Fibroblast of skin of abdomen (primary cell): Measurements from ENCODE around the gene CREBBP. TPM values are rescaled to one million over a fixed set of nuclear protein-coding genes. Genes with fewer than 3 reads are reported as not detected.
"Not testable (repeated sequence)": the region's sequence is repeated elsewhere in the genome, so short reads cannot be mapped to it uniquely, and the experiment has no call there.

ENCODE experiments used
- DNase-seq: peaks from one replicate; pipeline ENCODE4 v3.0.0-alpha.2; 2013
- polyA plus RNA-seq, 2 experiments: library from polyadenylated mRNA; unstranded; fragments of 120-200 nt; gene quantifications; one replicate each; pipeline ENCODE4 v1.2.1, GENCODE V29; 2013; ENCODE audit not compliant: insufficient read length in 2 of 2

Gene CREBBP
- 35.3 TPM for polyA plus RNA-seq (2013, experiment 1 of 2; ENCODE audit: insufficient read length)
- polyA plus RNA-seq (2013, experiment 2 of 2; ENCODE audit: insufficient read length) = 36.0 TPM

GRCh38 chr16:3880623-3881498 is at the start of gene CREBBP:
Gene CREBBP (minus strand): TSS chr16:3880713. CDS start chr16:3879916, 797 bp downstream.
- DNase-seq = peak; percentile 90

- not testable (repeated sequence) for DNase-seq
Measured at GRCh38 chr16:3927147-3927546, 46.6 kb upstream of the CREBBP start.

DNA sequence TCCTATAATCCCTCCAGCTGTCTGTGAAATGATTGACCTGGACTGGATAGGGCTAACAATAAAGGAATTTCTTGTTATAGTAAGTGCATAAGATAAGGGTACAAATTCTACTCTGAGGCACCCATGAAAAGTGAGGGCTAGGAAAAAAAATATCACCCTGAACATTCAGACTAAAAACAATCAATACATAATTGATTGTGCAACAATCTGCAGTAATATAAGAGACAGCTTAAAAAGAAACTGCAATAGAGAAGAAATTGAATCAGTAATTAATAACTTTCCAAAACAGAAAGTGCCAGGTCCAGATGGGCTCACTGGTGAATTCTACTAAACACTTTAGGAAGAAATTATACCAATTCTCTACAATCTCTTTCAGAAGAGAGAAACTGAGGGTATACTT is 44.2 kb upstream of the CREBBP start:
- DNase-seq = no peak

- no peak for DNase-seq
Measured at GRCh38 chr16:3922241-3922640, 41.7 kb upstream of the CREBBP start.

DNA sequence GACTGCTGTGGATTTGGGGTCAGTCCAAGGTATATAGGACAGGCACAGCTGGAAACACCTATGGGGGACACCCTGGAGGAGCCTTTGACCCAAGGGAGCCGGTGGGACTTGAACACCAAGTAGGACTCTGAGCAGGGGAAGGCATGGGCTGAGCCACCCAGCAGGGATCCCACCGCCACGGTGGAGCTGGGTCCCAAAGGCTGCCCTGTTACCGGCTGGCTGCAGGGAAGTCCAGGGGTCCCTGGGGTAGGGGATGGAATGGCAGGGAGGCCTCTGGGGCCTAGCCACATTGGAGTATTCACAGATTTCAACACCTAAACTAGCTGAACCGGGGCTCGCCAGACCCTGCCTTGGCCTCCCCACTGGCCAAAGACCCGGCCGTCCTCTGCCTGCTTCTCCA is 39.7 kb upstream of the CREBBP start:
- no peak for DNase-seq

- no peak for DNase-seq
Measured at GRCh38 chr16:3919413-3919812, 38.9 kb upstream of the CREBBP start.

DNA sequence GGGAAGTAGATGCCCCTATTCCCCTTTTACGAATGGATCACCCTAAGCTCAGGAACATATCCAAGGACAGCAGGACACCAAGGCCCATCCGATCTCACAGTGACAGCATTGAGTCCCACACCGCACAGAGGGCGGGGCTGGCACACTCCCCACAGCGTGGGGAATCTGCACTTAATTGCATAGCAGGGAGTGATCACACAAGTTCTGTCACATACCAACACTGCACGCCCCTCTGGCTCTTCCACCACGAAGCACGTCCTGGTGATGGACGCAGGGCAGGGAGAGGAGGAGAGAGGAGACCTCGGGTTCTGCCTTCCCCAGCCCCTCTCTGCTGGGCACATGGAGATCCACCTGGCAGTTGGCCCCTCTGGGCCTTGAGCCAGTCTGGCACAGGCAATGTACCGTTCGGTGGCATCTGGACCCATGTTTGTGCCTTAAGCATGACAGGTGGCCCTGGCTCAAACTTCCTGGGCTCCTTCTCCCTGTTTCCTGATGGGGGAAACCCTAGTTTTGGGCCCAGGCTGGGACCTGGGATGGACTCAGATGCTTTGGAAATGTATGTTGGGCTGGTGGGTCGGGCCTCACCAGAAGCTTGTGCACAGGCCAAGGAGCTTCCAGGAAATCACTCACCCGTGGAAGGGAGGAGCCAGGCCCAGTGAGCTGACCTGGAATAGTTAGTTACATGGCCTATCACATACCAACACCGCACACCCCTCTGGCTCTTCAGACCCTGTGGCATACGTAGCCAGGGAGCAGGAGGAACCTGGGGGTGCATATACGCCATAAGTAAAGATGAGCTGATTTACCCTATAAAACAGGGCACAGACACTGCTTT is 35.1 kb upstream of the CREBBP start:
- DNase-seq = no peak

- DNase-seq = no peak
Measured at GRCh38 chr16:3912897-3913296, 32.4 kb upstream of the CREBBP start.

DNA sequence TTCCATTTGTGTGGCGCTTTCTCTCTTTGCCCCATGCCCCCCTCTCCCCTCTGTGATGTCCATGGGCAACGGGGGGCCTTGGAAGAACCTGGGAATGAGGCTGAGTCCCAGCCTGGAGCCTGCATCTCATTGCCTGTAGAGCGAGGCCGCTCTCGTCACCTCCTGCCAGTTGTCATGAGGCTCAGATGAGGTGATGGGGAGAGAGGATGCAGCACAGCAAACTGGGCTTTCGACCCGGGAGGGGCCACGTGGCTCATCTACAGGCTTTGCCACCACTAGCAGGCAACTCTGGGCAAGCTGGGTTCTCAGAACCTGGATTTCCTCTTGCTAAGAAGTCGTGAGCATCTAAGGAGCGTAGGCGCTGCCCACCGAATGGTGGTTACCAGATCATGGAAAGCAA is 31.9 kb upstream of the CREBBP start:
- no peak for DNase-seq

DNA sequence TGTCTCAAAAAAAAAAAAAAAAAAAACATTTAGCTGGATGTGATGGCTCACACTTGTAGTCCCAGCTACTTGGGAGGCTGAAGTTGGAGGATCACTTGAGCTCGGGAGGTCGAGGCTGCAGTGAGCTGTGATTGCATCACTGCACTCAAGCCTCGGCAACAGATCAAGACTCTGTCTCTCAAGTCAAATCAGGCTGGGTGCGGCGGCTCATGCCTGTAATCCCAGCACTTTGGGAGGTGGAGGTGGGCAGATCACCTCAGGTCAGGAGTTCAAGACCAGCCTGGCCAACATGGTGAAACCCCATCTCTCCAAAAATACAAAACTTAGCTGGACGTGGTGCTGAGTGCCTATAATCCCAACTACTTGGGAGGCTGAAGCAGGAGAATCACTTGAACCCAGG is 31.2 kb upstream of the CREBBP start:
- DNase-seq = not testable (repeated sequence)

DNA sequence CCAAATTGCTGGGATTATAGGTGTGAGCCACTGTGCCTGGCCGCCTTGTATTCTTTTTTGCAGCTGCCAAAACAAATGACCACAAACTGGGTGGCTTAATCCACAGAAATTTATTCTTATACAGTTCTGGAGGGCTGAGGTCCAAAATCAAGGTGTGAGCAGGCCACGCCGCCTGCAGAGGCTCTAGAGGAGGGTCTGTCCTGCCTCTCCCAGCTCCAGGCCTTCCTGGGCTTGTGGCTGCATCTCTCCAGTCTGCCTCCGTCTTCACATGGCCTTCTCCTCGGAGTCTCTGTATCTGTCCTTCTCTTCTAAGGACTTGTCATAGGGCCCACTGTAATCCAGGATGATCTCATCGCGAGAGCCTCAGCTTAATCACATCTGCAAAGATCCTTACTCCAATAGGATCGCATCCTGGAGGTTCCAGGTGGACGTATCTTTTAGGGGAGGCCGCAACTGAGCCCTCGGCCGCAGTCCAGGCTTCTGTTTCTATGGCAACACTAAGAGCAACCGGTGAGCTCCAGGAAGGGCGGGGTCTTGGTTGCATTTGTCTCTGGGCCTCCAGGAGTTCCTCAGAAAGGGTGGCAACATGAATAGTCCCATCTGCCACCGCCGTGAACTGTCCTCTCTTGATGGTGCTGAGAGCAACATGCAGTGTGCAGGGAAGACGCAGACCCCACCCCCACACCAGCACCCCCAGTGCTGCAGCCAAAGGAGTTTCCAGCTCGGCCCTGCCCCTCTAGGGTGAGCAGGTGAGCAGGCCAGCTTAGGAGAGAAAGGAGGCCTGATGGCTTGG is 29.5 kb upstream of the CREBBP start:
- DNase-seq = no peak

DNA sequence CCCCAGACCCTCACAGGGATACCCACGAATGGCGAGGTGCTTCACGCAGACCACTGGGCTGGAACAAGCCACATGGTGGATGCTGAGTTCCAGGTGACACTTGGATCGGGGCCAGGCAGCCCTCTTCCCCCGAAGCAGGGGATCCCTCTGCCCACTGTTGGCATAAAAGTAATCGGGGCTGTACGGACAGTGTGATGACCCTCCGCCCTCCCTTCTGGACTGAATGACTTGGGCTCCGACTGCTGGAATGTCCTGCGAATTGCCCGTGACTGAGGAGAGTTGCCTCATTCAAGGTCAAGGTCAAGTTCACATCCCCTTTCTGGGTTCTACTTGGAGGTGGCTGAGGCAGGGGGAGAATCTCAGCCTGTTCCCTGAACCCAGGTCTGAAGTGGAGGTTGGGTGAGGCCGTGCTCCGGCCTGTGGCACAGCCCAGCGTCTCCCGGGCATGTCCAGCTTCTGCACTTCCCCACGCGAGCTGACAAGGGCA is 28.5 kb upstream of the CREBBP start:
- DNase-seq = no peak

DNA sequence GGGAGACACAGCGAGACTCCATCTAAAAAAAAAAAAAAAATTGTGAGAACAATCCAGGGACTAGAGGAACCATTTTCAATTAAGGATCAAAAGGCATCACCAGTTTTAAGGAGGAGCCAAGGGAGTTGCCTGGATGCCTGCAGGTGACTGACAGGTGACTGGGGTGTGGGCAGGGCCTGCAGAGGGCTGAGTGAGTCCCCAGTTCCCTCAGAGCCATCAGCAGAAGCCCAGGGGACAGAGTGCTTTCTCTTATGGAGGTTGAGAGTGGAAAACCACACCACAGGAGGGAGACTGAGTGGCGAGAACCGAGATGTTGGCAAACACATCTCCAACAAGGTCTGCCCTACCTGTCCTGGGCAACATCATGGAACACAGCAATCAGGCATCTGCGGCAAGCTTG is 27.1 kb upstream of the CREBBP start:
- no peak for DNase-seq

DNA sequence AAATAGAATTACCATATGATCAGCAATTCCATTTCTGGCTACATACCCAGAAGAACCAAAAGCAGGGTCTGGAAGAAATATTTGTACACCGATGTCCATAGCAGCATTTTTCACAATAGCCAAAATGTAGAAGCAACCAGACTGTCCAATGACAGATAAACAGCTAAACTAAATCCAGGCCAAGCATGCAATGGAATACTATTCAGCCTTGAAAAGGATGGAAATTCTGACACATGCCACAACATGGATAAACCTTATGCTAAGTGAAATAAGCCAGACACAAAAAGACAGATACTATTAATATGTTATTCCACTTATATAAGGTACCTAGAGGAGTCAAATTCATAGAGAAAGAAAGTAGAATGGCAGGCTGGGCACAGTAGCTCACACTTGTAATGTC is 25.9 kb upstream of the CREBBP start:
- no peak for DNase-seq

GRCh38 chr16:3904875-3905274 is 24.4 kb upstream of the CREBBP start:
- no peak for DNase-seq

DNA sequence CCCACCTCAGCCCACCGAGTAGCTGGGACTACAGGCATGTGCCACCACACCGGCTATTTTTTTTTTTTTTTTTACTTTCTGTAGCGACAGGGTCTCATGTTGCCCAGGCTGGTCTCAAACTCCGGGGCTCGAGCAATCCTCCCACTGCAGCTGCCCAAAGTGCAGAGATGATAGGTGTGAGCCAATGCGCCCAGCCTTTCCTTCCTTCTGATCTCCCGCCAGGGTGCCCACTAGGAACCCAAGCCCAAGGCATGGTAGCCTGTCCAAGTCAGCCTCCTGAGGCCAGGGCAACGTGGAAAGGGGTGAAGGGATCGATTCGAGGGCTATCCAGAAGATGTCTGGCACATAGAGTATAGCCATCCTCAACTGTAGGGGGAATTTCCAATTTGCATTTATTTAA is 9.6 kb upstream of the CREBBP start:
- no peak for DNase-seq

- no peak for DNase-seq
Measured at GRCh38 chr16:3889059-3889458, 8.5 kb upstream of the CREBBP start.

DNA sequence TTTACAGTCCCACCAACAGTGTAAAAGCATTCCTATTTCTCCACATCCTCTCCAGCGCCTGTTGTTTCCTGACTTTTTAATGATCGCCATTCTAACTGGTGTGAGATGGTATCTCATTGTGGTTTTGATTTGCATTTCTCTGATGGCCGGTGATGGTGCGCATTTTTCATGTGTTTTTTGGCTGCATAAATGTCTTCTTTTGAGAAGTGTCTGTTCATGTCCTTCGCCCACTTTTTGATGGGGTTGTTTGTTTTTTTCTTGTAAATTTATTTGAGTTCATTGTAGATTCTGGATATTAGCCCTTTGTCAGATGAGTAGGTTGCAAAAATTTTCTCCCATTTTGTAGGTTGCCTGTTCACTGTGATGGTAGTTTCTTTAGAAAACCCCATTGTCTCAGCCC is 5.5 kb upstream of the CREBBP start:
- not testable (repeated sequence) for DNase-seq

DNA sequence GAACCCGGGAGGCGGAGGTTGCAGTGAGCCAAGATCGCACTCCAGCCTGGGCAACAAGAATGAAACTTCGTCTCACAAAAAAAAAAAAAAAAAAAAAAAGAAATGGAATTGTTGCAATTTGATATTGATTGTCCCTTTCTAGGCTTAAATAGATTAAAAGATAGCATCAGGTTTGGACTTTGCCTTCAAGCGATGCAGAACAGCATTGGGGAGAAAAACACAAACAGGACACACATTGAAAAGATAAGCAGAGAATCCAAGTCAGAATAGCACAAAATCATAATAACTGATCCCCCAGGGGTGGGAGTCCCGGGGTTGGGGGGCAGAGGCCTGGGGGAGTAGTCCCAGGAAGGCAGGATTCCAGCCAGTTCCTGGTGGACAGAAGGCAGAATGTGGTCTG is 3.9 kb upstream of the CREBBP start:
- no peak for DNase-seq

GRCh38 chr16:3882531-3882930 is 2.0 kb upstream of the CREBBP start:
- no peak for DNase-seq

- no peak for DNase-seq
Measured at GRCh38 chr16:3881499-3881990, 1.0 kb upstream of the CREBBP start.

GRCh38 chr16:3879887-3880564 is 487 bp downstream of the CREBBP start:
- DNase-seq = peak; percentile 66
